Sigmoid colon (tissue), 4 donors: Measurements from ENCODE around the gene KCNIP3.

Experiments
- CTCF ChIP-seq, 4 experiments: fragments of 450-650 bp in 3 of 4; fragments of 200-600 bp in 1 of 4; IDR thresholded peaks; one replicate each; pipeline ENCODE4 v1.5.1; 2016 to 2019; ENCODE audit warnings: antibody characterized with exemption in 4 of 4, mild to moderate bottlenecking in 3 of 4, moderate library complexity in 2 of 4
- EP300 ChIP-seq, 4 donors: sonication (generic); formaldehyde crosslinking; IDR thresholded peaks; one replicate each; pipeline ENCODE4 v1.6.1; 2017; ENCODE audit warnings: antibody characterized with exemption in 4 of 4
- POLR2A ChIP-seq, 2 donors: fragments of 450-650 bp; IDR thresholded peaks; one replicate each; pipeline ENCODE4 v1.6.1; 2016; ENCODE audit warnings: antibody characterized with exemption in 2 of 2, mild to moderate bottlenecking in 2 of 2, moderate library complexity in 2 of 2

DNA sequence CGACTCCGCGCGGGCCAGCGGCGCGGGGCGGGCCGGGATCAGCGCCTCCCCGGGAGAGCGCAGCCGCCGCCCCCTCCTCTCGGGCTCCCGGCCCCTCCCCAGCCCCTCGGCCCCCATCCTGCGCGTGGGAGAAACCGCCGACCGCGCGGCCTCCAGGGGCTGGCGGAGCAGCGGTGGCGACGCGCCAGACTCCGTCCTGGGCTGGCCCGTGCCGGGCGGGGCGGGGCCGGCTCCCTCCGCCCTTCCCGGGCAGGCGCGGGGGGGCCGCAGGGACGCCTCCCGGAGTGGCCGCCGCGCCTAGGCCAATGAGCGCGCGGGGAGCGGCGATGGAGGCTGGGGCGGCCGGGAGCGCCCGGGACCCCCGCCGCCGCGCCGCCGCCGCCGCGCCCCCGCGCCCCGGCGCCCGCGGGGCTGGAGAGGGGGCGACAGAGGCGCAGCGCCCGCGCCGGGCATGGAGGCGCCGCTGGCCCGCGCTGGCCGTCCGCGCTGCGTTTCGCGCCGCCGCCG is 49.1 kb downstream of the KCNIP3 start:
- no peak for TF ChIP-seq POLR2A (IDR thresholded peaks at IDR 0.05)
- no peak for TF ChIP-seq CTCF (IDR thresholded peaks at IDR 0.05)
- TF ChIP-seq EP300 (IDR thresholded peaks at IDR 0.05), result no peak
